HEK293 (cell line): ENCODE data around the gene FRMD4A.
A peak's percentile ranks its signal among the peaks of the same experiment; 100 is the strongest.

ENCODE experiments used
- CTCF ChIA-PET: fragments of 350-600 bp; formaldehyde crosslinking; extraction: SDS; loops from one replicate; lab custom pipeline; 2021; ENCODE audit warnings: antibody characterized with exemption; lab: Yijun Ruan, JAX
- POLR2A ChIA-PET: fragments of 300-600 bp; formaldehyde crosslinking; extraction: SDS; loops from one replicate; lab custom pipeline; 2020; ENCODE audit warnings: antibody characterized with exemption, inconsistent platforms; lab: Yijun Ruan, JAX
- H3K27ac ChIP-seq: fragments of 200-500 bp; sonication (Bioruptor generic); 2 replicates; pipeline ENCODE4 v1.5.1; 2014; ENCODE audit warnings: low read depth, low read length, control low read depth, inconsistent platforms; ENCODE audit errors: extremely low read depth
- H3K36me3 ChIP-seq, 2 experiments: fragments of 200-500 bp in 1 of 2; sonication (Bioruptor generic) in 1 of 2; 1 replicate in 1 of 2; 2 replicates in 1 of 2; pipeline ENCODE4 v1.5.1; 2014 to 2017; ENCODE audit warnings: inconsistent platforms in 2 of 2, low read length in 2 of 2; ENCODE audit not compliant: control insufficient read depth in 2 of 2, insufficient read depth in 1 of 2
- H3K4me1 ChIP-seq: fragments of 200-500 bp; sonication (Bioruptor generic); 2 replicates; pipeline ENCODE4 v1.5.1; 2014; ENCODE audit warnings: mild to moderate bottlenecking, low read length, inconsistent platforms; ENCODE audit not compliant: control insufficient read depth, insufficient read depth
- H3K4me3 ChIP-seq: 2 replicates; pipeline ENCODE4 v1.5.1; 2011; ENCODE audit warnings: low read depth, mild to moderate bottlenecking, control low read depth, low read length, moderate library complexity
- H3K9me3 ChIP-seq: fragments of 200-500 bp; sonication (Bioruptor generic); 2 replicates; pipeline ENCODE4 v1.5.1; 2014; ENCODE audit warnings: low read depth, low read length, inconsistent platforms; ENCODE audit not compliant: control insufficient read depth, insufficient read depth
- GLIS2 ChIP-seq: fragments of 450-650 bp; formaldehyde crosslinking; IDR thresholded peaks from 2 replicates; pipeline ENCODE4 v1.5.1; 2016; ENCODE audit warnings: missing biosample characterization, missing genetic modification characterization
- HOXC10 ChIP-seq: sonication (generic); formaldehyde crosslinking; IDR thresholded peaks from 2 replicates; pipeline ENCODE4 v1.8.1; 2023; ENCODE audit warnings: mild to moderate bottlenecking, missing genetic modification reagents
- KLF7 ChIP-seq: fragments of 450-650 bp; formaldehyde crosslinking; IDR thresholded peaks from 2 replicates; pipeline ENCODE4 v1.5.1; 2016; ENCODE audit warnings: missing biosample characterization, missing genetic modification characterization, borderline replicate concordance
- MZF1 ChIP-seq: fragments of 450-650 bp; formaldehyde crosslinking; IDR thresholded peaks from 2 replicates; pipeline ENCODE4 v1.5.1; 2017; ENCODE audit warnings: missing biosample characterization, missing genetic modification characterization, borderline replicate concordance
- PATZ1 ChIP-seq: fragments of 450-650 bp; formaldehyde crosslinking; IDR thresholded peaks from 2 replicates; pipeline ENCODE4 v1.5.1; 2016; ENCODE audit warnings: missing biosample characterization, missing genetic modification characterization
- TRIM28 ChIP-seq: IDR thresholded peaks from 2 replicates; pipeline ENCODE4 v1.6.1; 2011; ENCODE audit warnings: low read length, control low read depth, borderline replicate concordance
- ZBTB11 ChIP-seq: fragments of 450-650 bp; formaldehyde crosslinking; conservative IDR thresholded peaks from 2 replicates; pipeline ENCODE4 v1.5.1; 2016; ENCODE audit warnings: low read depth, missing biosample characterization, missing genetic modification characterization
- ZBTB17 ChIP-seq: fragments of 450-650 bp; formaldehyde crosslinking; IDR thresholded peaks from 2 replicates; pipeline ENCODE4 v1.5.1; 2016; ENCODE audit warnings: missing biosample characterization, missing genetic modification characterization
- ZBTB20 ChIP-seq: fragments of 450-650 bp; formaldehyde crosslinking; IDR thresholded peaks from 2 replicates; pipeline ENCODE4 v1.5.1; 2016; ENCODE audit warnings: missing biosample characterization, missing genetic modification characterization
- ZNF16 ChIP-seq: fragments of 450-650 bp; formaldehyde crosslinking; IDR thresholded peaks from 2 replicates; pipeline ENCODE4 v1.5.1; 2016; ENCODE audit warnings: low read depth, missing biosample characterization, missing genetic modification characterization
- ZNF174 ChIP-seq: fragments of 450-650 bp; formaldehyde crosslinking; IDR thresholded peaks from 2 replicates; pipeline ENCODE4 v1.5.0; 2017; ENCODE audit warnings: missing biosample characterization, mild to moderate bottlenecking, missing genetic modification characterization
- ZNF211 ChIP-seq: fragments of 450-650 bp; formaldehyde crosslinking; IDR thresholded peaks from 2 replicates; pipeline ENCODE4 v1.5.1; 2016; ENCODE audit warnings: low read depth, missing biosample characterization, missing genetic modification characterization
- ZNF24 ChIP-seq: fragments of 450-650 bp; formaldehyde crosslinking; IDR thresholded peaks from 2 replicates; pipeline ENCODE4 v1.5.1; 2016; ENCODE audit warnings: missing biosample characterization, missing genetic modification characterization
- ZNF335 ChIP-seq: fragments of 450-650 bp; formaldehyde crosslinking; conservative IDR thresholded peaks from 2 replicates; pipeline ENCODE4 v1.5.1; 2016; ENCODE audit warnings: missing biosample characterization, missing genetic modification characterization
- ZNF366 ChIP-seq: fragments of 450-650 bp; formaldehyde crosslinking; conservative IDR thresholded peaks from 2 replicates; pipeline ENCODE4 v1.5.1; 2016; ENCODE audit warnings: missing biosample characterization, missing genetic modification characterization
- ZNF398 ChIP-seq: fragments of 450-650 bp; formaldehyde crosslinking; IDR thresholded peaks from 2 replicates; pipeline ENCODE4 v1.5.1; 2017; ENCODE audit warnings: missing biosample characterization, missing genetic modification characterization
- ZNF48 ChIP-seq: fragments of 450-650 bp; formaldehyde crosslinking; IDR thresholded peaks from 2 replicates; pipeline ENCODE4 v1.5.1; 2016; ENCODE audit warnings: missing biosample characterization, missing genetic modification characterization
- ZNF596 ChIP-seq: fragments of 450-650 bp; IDR thresholded peaks from 2 replicates; pipeline ENCODE4 v1.5.0; 2018; ENCODE audit warnings: missing biosample characterization, mild to moderate bottlenecking, missing genetic modification characterization, moderate library complexity
- ZNF658 ChIP-seq: fragments of 450-650 bp; formaldehyde crosslinking; IDR thresholded peaks from 2 replicates; pipeline ENCODE4; 2016; ENCODE audit warnings: missing biosample characterization, missing genetic modification characterization
- ZNF692 ChIP-seq: fragments of 450-650 bp; formaldehyde crosslinking; IDR thresholded peaks from 2 replicates; pipeline ENCODE4 v1.5.1; 2016; ENCODE audit warnings: missing biosample characterization, missing genetic modification characterization
- ZNF843 ChIP-seq: fragments of 450-650 bp; formaldehyde crosslinking; IDR thresholded peaks from 2 replicates; pipeline ENCODE4 v1.5.1; 2016; ENCODE audit warnings: missing biosample characterization, missing genetic modification characterization
- ZSCAN30 ChIP-seq: fragments of 450-650 bp; IDR thresholded peaks from 2 replicates; pipeline ENCODE4 v1.5.1; 2018; ENCODE audit warnings: missing biosample characterization, mild to moderate bottlenecking, missing genetic modification characterization, moderate library complexity

Gene FRMD4A

GRCh38 chr10:14179251-14179650 is 151.5 kb downstream of the FRMD4A start:
- no peak overlapping the region for H3K4me3 ChIP-seq
- H3K9me3 ChIP-seq = no peaks in the 10 kb centered on the region
- ChIA-PET POLR2A (no interaction called here), CTCF (no interaction called here)
- H3K27ac ChIP-seq = no peak overlapping the region
- TF ChIP-seq ZNF48 (tag by site-specific recombination) = no peak
- no peak for TF ChIP-seq KLF7 (tag by site-specific recombination)
- TF ChIP-seq ZNF211 (tag by site-specific recombination) = no peak
- TF ChIP-seq HOXC10 (CRISPR knock-in tag) = no peak
- no peak for TF ChIP-seq GLIS2 (tag by site-specific recombination)
- H3K4me1 ChIP-seq = no peaks in the 10 kb centered on the region
- no peaks in the 10 kb centered on the region for H3K36me3 ChIP-seq

GRCh38 chr10:14173706-14174594 is 156.8 kb downstream of the FRMD4A start:
- ChIA-PET CTCF (interaction anchor here (0.5 to 1.1 kb wide), 5 partner anchors 10 to 587 kb away, joined by 3 to 4 read pairs (median 3); partner anchors contain the start of gene PRPF18), POLR2A (interaction anchor here (1.1 kb wide), 1 partner anchor 11 kb away, joined by 4 read pairs; no protein-coding TSS in a partner anchor)
- H3K4me3 ChIP-seq = peak overlapping the region; percentile 44
- no peak overlapping the region; the same call in 1 of the 2 replicates for H3K27ac ChIP-seq
- H3K9me3 ChIP-seq = no peaks in the 10 kb centered on the region
- H3K4me1 ChIP-seq = no peaks in the 10 kb centered on the region
- no peaks in the 10 kb centered on the region for H3K36me3 ChIP-seq
- TF ChIP-seq TRIM28 (peak; percentile 58; the same call in 1 of the 2 replicates), ZSCAN30 (tag by site-specific recombination) (0 out of 2 replicates have a peak, but pooled peaks have one; percentile 14), ZNF366 (tag by site-specific recombination) (peak; percentile 79), ZNF335 (tag by site-specific recombination) (peak; percentile 41), ZBTB17 (tag by site-specific recombination) (peak; percentile 95), ZBTB20 (tag by site-specific recombination) (peak; percentile 72), ZBTB11 (tag by site-specific recombination) (peak; percentile 24; the same call in 1 of the 2 replicates), MZF1 (peak; percentile 88), ZNF658 (tag by site-specific recombination) (no peak), ZNF16 (no peak), ZNF398 (tag by site-specific recombination) (peak; percentile 92), ZNF596 (tag by site-specific recombination) (peak; percentile 81; the same call in 1 of the 2 replicates), ZNF174 (tag by site-specific recombination) (no peak), ZNF692 (peak; percentile 39; the same call in 1 of the 2 replicates), ZNF24 (peak; percentile 99), PATZ1 (tag by site-specific recombination) (peak; percentile 38; the same call in 1 of the 2 replicates), KLF7 (tag by site-specific recombination) (no peak), ZNF843 (tag by site-specific recombination) (no peak; the same call in 1 of the 2 replicates)
